Prostate gland (tissue), 2 donors: ENCODE measurements around the gene GYG1.

ENCODE experiments used
- POLR2A ChIP-seq: fragments of 450-650 bp; IDR thresholded peaks from one replicate; pipeline ENCODE4 v1.6.1; 2016; ENCODE audit warnings: antibody characterized with exemption, mild to moderate bottlenecking
- TF ChIP-seq, protein P1 (sequence below), 4 experiments: fragments of 200-600 bp in 2 of 4; fragments of 450-650 bp in 2 of 4; sonication (generic) in 2 of 4; IDR thresholded peaks; 1 replicate in 3 of 4; 2 replicates in 1 of 4; pipeline ENCODE4 v1.5.1; 2016 to 2019; ENCODE audit warnings: antibody characterized with exemption in 4 of 4, mild to moderate bottlenecking in 2 of 4, moderate library complexity in 2 of 4

DNA sequence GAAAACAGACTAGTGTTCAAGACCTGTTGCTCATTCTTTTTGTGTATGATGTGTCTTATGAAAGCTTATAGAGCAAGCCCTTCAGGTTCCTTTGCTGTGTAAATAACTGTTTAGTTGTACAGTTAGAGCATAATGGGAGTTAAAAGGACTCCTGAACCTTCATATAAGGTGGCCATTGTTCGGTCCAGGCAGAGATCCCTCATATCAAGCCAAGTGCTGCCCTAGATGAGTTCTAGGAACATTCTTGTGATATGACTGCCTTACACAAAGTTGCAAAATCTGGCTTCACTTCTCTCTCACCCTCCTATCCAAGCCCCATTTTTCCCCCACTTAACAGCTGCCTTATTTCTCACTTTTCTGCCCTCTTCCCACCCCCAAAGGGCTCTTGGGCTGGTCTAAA, 26.9 kb downstream of the GYG1 start:
- TF ChIP-seq, protein P1, sequence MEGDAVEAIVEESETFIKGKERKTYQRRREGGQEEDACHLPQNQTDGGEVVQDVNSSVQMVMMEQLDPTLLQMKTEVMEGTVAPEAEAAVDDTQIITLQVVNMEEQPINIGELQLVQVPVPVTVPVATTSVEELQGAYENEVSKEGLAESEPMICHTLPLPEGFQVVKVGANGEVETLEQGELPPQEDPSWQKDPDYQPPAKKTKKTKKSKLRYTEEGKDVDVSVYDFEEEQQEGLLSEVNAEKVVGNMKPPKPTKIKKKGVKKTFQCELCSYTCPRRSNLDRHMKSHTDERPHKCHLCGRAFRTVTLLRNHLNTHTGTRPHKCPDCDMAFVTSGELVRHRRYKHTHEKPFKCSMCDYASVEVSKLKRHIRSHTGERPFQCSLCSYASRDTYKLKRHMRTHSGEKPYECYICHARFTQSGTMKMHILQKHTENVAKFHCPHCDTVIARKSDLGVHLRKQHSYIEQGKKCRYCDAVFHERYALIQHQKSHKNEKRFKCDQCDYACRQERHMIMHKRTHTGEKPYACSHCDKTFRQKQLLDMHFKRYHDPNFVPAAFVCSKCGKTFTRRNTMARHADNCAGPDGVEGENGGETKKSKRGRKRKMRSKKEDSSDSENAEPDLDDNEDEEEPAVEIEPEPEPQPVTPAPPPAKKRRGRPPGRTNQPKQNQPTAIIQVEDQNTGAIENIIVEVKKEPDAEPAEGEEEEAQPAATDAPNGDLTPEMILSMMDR (IDR thresholded peaks at IDR 0.05) = no peak
- TF ChIP-seq POLR2A = no peak
